ENCODE results near the gene TEAD1. TPM values are rescaled to one million over a fixed set of nuclear protein-coding genes. Genes with fewer than 3 reads are reported as not detected.

The TEAD1 gene
- total and polyA plus RNA-seq, 9 of the 15 experiments (the other 6 are each of a cell fraction or from before 2014, with no cell fraction given): 1.7 to 17.7 (median 10.8) TPM

- no peak for TF ChIP-seq TFAP4 (CRISPR knock-in tag; IDR thresholded peaks at IDR 0.05; ENCODE audit: borderline replicate concordance)
Measured at GRCh38 chr11:12797996-12798395, 123.8 kb downstream of the TEAD1 start (continued).

GRCh38 chr11:12798609-12799011, 124.4 kb downstream of the TEAD1 start:
- ChIA-PET POLR2A (no interaction called here), CTCF (ENCODE audit: low intra/inter-chr PET ratio) (no interaction called here)
- ATAC-seq (no peak), DNase-seq (ENCODE audit: extremely low read depth in 1 of 4, low spot score in 3 of 4) (no peak), FAIRE-seq (no peak)
- Histone ChIP-seq H3K4me3 (no peak overlapping the region), H3K9me3 (replicated peaks; ENCODE audit: control insufficient read depth, insufficient read depth, low read depth, low read length) (no peaks in the 10 kb centered on the region), H4K20me1 (replicated peaks; ENCODE audit: control insufficient read depth, insufficient read depth, low read length) (0 out of 2 replicates have a peak, but pooled peaks cover 7% of the 10 kb centered on the region), H3K4me2 (ENCODE audit: insufficient read depth, low read length) (no peak overlapping the region), H3K9ac (ENCODE audit: insufficient read depth in 1 of 2, low read depth in 2 of 2, low read length in 2 of 2) (no peak overlapping the region), H3K27ac (ENCODE audit: extremely low read depth, low read depth, low read length) (no peak overlapping the region), H3K4me1 (replicated peaks in 1 of 2; ENCODE audit: control insufficient read depth in 2 of 2, insufficient read depth in 2 of 2, low read length in 2 of 2) (peaks cover 6 to 25% of the 10 kb centered on the region in 2 experiments; a peak in 4 of 5 replicates), H2AFZ (ENCODE audit: low read depth, low read length) (no peak overlapping the region), H3K27me3 (ENCODE audit: control insufficient read depth in 2 of 2, insufficient read depth in 2 of 2, low read length in 2 of 2) (no peaks in the 10 kb centered on the region), H3K9me1 (ENCODE audit: control insufficient read depth, insufficient read depth, low read length) (peaks cover 3% of the 10 kb centered on the region), H3K79me2 (ENCODE audit: control insufficient read depth, insufficient read depth, low read length) (no peaks in the 10 kb centered on the region), H3K36me3 (ENCODE audit: control insufficient read depth, insufficient read depth, low read length) (no peaks in the 10 kb centered on the region)
- no peak for TF ChIP-seq ARID3A (IDR thresholded peaks at IDR 0.05; ENCODE audit: borderline replicate concordance, low read depth, low read length)
- TF ChIP-seq ETV5 (CRISPR knock-in tag; IDR thresholded peaks at IDR 0.05; ENCODE audit: low read depth): no peak
- no peak for TF ChIP-seq ZNF184 (CRISPR knock-in tag; IDR thresholded peaks at IDR 0.05)
- no peak for TF ChIP-seq MTA2 (IDR thresholded peaks at IDR 0.05; ENCODE audit: low read depth)
- TF ChIP-seq ARHGAP35 (IDR thresholded peaks at IDR 0.05; ENCODE audit: partially characterized antibody): no peak
- TF ChIP-seq NFE2L1 (tag; IDR thresholded peaks at IDR 0.05; ENCODE audit: borderline replicate concordance, low read depth): no peak
- intact Hi-C loops (cut with micrococcal nuclease): no loop called here
- no TSS peak for BruUV-seq (replicated peaks)
- in situ Hi-C loops (cut with MboI): no loop called here
- 71% methylated on average over 4 of the region's 4 CpGs for WGBS (ENCODE audit: insufficient coverage, low coverage, missing lambda C conversion rate)
